ENCODE results near the gene OPA1.

Gene OPA1

DNA sequence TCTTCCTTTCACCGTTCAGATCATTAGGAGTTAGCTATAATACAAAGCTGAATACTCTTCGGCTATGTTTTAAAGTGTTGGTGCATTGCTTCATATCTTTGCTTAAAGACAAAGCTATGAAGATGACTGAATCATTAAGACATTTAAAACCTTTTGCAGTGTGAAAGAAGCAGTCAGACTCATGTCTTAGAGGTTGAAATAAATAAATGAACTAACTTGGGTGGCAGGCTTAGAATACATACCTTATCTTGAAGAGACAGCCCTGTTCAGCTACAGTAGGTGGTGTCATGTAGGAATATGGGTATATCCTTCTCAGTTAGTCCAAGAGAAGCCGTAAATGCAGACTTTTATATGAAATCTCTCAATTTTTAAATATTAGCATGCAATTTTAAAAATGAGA lies 63.4 kb downstream of the OPA1 start:
- no peak for DNase-seq

DNA sequence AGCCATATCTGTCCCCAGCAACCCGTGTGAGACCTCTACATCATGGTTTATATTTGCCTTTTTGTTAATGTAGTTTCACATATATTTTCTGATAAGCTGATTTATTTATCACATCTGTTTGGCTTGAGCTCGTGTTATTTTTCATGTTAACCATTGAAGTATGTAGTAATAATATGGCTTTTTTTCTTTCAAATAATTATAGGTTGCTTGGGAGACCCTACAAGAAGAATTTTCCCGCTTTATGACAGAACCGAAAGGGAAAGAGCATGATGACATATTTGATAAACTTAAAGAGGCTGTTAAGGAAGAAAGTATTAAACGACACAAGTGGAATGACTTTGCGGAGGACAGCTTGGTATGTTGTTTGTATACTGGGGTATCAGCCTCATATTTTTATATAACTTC lies 63.9 kb downstream of the OPA1 start:
- DNase-seq, result no peak

DNA sequence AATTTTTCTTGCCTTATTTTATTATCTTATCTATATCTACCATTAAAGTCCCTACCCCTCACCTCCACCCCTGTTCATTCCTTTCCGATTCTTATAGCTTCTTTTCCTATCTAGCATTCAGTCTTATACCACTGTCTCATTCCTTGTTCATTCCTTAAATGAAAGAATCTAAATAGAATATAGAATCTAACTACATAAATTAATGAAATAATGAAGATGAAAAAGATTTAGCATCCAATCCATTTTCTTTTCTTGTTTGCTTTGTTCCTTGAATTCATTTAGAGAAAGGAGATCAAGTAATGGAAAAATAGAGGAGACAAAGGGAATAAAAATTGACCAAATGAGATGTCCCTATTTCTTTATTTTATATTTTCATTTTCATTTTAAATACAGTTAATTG lies 67.2 kb downstream of the OPA1 start:
- no peak for DNase-seq

DNA sequence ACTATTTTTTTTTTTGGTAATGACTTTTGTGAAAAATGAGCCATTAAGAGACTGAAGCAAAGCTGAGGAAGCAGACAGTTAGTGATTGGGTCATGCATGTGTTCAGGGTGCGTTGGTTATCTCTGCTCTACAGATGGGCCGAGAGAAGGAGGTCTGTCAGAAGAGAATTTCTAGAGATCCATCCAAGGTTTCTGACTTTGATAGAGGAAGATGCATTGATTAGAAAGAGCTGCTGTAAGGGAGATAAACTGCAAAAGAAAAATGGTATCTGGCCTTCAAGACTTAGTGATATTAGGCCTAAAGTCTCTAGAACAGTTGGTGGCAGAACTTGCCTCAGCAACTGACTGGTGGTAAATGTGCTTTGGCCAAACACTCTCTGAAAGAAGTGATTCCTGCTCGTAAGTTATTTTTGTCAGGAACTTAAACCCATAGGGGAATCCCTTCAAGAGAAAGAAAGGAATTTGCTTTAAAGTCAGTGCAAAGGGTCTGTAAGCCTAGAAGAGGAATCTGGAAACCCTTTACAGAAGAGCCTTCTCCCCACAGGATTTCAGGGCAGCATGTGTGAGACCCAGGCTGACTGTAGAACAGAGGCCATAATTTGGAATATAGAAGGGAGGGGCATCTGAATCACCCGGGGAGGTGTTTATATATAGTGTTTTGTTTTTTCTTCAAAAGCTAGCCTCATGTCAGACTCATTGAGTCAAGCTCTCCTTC lies 67.8 kb downstream of the OPA1 start:
- no peak for DNase-seq

DNA sequence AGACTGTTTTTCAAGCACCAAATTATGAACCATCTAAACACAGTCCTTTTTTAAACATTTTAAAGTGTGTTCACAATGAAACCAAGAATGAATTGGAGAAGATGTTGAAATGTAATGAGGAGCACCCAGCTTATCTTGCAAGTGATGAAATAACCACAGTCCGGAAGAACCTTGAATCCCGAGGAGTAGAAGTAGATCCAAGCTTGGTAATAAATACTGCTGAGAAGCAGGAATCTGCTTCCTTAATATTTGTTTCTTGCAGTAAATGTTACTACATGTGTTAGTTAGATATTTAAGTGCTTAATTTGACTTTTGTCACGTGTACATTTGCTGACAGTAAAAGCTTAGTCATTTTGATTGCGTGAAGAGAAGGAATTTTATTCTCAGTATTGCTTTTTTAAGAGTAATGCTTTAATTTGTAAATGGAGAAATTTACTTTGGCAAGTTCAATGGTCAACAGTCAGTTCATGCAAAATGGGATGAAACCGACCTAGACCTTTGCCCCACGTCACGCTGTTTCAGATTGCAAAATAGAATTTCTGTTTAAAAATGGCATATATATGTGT lies 69.8 kb downstream of the OPA1 start:
- DNase-seq, result no peak

DNA sequence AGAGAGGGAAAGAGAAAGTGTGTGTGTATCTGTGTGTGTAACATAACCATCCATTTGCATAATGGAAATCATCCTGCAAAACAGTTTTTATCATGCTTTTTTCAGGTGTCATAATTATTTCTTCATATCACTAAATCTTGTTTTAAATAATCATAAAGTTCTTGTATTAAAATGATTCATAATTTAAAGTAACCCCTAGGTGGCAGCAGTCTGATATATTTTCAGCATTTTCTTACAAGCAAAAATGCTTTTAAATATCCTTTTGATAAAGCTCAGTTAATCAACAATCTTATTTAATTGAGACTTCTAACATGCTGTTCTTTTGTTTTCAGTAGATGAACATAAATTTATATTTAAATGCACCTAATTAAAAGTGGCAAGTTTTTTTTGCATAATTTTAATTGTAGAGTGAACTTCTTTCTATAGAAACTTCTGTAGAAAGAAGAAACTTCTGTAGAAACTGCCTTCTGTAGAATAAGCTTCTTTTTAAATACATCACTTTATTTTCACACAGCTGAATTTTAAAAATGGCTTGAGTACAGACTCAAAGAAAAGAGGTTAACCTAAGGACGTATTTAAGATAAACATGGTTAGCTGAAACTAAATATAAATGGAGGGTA lies 72.5 kb downstream of the OPA1 start:
- peak; percentile 12 for DNase-seq

DNA sequence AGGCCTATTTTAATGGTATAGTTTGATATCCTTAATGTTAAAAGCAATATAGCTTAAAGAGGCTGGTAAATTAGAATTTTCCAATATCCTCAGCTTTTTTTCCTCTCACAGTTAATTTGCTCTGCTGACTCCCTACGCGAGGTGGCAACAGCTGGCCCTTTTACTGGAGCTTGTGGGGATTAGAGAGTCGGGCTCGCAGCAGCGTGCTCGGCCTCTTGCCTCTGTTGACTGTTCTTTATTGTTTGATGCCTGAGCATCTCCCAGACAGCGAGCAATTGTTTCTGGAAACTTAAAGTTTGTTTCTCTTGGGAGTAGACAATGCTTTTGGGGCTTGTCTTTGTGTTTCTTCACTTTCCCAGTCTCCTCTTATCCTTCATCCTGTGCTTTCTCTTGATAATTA lies 80.8 kb downstream of the OPA1 start:
- DNase-seq, result no peak

DNA sequence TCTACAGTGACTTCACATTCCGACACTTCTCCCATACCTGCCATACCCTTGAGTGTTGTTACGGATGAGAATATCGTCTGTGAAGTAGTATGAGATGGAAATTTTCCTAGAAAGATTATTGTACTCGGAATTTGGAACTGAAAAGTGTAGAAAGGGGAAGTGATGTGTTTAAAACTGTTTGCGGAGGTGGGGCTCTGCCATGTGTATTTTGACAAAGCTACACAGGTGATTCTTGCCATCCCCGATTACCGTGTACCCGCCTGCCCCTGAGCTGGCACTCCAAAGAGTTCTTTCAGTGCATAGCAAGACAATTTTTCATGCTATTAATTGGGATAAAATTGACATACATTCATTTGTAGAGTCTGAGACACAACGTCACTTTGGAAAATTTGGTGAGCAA lies 81.7 kb downstream of the OPA1 start:
- no peak for DNase-seq

DNA sequence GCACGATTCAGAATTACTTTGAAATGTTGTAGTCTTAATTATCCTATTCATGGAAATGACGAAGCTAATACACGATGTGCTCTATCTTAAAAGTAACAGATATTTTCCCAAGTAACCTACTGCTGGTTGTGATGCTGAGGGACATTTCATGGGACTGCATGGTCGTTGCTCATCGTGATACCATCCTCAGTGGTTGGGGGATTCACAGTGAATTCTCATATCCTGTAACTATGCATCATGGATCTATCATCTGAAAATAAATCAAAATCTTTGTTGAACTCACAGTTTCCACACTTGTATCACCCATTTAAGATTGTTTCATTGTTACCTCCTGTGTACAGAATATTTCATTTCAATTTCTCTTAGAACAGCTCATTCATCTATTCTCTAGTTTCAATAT lies 84.7 kb downstream of the OPA1 start:
- DNase-seq, result no peak

DNA sequence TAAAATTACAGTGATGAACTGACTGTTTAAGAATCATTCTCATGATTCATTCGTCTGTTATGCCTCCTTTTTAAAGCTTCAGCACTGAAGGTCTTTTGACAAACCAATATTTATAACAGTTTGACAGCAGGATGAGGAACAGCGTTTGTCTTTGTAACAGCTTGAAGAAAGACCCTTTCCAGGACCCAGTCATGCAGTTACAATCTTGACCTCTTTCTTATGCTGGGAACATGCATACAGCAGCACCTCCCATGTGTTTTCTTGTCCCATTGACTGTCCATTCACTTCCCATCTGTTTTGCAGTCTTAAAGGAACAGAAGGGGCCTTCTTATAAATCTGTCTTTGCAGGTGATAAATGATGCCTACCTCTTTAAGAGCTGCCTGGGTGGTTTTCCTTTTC lies 87.2 kb downstream of the OPA1 start:
- no peak for DNase-seq

DNA sequence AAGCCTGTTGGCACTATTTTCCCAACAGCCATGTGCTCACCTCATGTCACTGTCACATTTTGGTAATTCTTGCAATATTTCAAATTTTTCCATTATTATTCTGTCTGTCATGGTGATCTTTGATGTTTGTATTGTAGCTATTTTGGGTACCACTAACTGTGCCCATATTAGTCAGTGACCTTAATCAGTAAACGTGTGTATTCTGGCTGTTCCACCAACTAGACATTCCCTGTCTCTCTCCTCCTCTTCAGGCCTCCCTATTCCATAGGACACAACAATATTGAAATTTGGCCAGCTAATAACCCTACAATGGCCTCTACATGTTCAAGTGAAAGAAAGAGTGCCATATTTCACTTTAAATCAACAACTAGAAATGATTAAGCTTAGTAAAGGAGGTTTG lies 88.6 kb downstream of the OPA1 start:
- DNase-seq, result no peak

DNA sequence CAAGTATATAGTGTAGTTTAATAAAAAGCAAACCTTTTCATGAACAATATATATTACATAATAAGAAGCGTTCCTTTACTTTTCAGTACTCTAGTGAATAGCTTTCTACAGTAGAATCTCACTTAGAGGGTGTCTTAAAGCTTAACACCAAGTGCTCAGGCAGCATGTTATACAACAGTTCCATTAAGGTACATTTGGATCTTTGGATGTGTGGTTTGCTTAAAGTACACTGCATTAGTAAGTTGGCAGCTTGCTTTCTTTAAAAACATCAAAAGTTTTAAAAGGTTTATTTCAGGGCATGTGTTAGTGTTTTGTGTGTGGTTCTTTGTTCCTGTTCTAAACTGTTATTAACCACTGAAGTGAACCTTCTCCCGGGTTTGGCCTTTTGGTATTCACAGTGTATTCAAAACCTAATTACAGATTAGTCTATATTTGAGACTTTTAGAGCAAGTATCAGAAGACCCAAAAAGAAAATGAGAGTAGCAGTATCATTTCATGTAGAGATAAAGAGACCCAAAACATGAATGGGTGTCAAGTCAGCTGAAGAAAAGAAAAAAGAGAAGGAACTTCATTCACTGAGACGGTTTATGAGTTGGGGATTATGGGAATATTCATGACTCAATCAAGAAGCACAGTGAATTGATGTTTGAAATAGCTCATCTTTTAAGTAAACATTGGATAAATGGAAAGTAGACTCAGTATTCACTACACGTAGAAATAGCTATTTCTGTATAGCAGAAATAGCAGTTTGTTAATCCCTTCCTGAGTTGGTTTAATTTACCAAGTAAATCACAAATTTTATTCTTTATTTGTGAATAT lies 93.9 kb downstream of the OPA1 start:
- no peak for DNase-seq

DNA sequence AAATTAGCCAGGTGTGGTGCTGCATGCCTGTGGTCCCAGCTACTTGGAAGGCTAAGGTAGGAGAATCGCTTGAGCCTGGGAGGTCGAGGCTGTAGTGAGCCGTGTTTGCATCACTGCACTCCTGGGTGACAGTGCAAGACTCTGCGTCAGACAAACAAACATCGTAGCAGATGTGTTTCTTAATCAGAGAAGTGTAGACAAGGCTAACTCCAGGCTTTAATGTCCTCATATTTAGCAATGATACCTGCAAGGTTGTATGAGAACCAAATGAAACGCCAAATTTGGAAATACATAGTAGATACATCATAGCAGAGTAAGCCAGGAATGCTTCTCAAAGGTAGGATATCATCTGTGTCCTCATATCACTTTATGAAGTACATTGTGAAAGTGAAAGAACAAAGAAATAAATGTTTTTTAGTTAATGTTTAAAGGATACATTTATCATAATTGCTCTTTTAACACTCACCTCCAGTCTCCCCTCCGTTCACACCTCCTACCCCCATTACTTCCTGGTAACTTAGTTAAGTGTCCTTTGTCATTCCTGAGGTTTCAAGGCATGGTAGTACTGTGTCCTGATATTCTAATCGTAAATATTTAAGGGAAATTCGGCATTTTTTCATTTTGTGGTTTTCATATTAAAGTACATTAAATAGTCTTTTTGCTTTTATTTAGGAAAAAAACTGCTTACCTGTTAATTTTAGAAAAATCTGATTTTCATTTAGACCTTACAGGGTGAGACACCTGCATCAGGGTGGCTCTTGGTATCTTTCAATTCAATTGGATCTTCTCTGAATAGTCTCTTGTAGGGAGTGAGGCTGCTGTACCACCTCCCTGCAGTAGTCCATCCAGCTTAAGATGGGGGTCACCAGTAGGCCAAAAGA lies 96.1 kb downstream of the OPA1 start:
- DNase-seq, result no peak

DNA sequence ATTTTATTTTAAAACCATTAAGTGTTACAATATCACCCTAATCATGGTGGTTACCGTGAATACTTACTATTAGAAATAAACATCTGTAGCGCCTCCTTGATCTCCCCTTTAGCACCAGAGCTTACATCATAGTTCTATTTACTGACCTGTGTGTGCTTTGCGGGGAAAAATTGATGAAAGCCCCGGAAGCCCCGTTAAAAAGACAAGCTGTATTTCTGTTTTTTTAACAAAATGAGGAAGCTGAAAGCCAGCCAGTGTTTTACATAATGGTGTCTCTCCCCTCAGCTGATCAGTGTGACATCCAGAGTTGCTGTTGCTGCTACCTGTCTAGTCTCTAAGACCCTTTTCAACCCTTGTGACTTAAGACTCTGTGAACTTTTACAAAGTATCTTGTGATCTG lies 100.8 kb downstream of the OPA1 start:
- no peak for DNase-seq

DNA sequence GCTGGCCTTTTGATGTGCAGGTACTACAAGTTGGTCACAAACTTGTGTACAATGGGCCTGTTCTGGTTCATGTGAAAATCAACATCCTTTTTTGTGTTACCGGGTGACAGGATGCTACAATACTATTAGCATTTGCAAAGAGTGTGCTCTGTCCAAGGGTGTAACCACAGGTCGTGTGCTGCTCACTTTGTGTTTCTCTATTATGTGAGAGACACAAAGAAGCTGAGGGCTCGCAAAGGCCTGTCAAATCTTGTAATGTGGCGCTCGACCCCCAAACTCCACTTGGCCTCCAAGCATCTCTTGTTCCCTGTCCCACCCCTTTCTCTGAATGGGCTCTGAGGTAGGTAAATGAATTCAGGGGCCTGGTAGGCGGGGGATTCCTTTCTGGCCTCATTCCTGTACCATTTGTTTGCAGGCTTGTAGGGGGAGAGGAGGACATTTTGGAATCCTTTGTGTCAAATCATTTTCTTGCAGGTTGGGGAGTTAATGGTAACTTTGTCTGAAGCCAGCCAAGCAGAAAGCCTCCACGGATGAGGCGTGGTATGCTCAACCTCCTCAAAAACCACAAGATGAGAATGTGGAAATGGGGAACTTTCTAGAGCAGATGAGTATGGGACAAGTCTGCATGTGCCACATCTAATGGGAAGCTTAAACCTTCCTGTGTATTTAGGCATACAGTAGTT lies 109.1 kb downstream of the OPA1 start:
- DNase-seq, result no peak

DNA sequence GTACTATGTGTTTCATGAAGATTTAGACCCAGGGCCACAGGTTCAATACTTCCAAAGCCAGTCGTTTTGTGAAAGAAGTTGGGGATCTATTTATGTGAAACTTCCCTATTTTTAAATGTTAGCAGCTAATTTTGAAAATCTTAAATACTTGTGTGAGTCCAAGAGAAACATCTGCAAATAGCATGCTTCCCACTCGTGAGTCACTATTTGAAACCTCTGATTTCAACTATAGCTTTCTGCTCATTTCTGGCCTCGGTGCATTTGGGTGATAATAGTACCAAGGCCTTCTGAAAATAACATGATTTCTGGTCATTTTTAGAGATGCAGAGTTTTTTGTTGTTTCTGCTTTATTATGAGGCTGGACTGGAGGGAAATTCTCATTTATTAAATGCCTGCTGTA lies 110.0 kb downstream of the OPA1 start:
- no peak for DNase-seq

DNA sequence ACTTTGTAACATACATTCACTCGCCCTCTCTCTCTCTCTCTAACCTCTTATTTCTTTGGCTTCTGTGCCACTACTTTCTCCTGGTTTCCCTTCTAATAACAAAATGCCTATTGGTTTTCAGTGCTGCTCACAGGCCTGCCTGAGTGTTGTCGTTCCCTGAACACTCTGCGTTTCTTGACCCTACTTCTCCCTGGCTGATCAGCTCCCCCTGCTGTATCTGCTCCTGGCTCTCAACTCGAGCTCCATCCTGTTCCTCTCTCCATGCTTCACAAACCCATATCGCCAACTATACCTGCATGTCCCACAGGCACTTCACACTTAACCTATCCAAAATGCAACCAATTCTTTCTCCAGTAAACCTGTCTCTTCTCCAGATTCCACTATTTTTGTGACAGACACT lies 111.4 kb downstream of the OPA1 start:
- DNase-seq, result no peak

DNA sequence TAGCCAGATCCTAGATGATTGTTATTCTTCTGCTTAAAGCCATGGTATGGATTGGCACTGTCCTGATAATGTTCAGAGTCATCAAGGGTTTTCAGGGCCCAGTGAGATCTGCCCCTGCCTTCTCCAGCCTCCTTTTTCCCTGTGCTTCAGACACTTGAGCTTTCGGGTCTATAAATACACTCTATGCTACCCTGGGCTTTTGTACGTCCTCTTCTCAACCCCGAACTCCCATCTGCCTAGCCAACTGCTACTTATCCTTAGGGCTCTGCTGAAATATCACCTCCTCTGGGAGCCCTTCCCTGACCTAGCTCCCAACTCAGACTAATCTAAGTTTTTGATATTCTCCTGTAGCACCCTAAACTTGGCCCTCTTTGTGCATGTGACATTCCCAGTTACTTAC lies 115.3 kb downstream of the OPA1 start:
- no peak for DNase-seq

DNA sequence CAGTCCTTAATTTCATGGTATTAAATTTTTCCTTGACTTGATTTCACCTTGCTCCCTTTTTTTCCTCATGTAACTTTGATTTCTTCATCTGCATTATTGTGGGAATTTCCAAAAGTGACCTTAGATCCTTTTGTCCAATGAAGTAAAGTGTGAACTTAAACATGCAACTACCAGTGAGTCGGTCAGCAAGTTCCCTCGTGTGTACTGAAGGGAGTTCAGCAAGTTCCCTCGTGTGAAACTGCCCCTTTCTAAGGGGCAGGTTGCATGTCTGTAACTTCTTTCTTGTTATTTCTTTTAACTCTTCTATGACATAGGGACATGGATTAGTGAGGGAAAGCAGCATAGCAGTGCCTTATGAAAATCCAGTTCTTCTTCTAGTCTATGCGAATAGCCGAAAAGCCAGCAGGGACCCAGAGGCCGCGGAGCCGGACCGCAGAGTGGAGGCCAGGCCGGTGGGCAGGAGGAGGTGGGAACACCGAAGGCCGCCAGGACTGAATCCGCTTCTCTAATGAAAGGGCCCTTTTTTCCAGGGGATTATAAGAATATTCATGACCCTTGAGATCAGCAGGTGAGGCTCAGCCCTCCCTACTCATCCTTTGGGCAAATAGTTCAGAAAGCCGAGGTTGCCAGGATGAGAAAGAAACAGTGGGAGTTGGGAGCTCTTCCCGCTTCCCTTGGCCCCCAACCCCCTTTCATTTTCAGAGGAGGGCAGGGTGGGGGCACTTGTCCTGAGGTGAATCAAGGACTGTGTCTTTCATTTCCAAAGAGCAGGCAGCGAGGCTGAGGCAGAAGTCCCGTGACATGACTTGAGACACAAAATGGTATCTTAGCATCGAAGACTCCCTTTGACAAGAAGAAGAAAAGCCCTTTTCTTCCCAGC lies 117.5 kb downstream of the OPA1 start:
- no peak for DNase-seq

DNA sequence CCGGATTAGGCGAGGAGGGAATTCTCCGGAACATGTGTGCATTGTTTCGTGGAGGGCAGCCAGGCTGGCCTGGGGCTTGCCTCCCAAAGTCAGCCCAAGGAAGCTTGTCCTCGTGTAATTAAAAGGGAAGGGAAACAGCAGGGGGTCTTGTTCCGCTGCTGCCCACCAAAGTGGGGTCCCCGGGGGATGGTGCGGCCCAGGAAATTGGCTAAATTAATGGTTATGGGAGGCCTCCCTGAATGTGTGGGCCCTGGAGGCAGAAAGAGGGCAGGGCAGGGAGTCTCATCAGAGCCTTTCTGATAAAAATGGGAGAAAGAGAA lies 118.1 kb downstream of the OPA1 start:
- no peak for DNase-seq

DNA sequence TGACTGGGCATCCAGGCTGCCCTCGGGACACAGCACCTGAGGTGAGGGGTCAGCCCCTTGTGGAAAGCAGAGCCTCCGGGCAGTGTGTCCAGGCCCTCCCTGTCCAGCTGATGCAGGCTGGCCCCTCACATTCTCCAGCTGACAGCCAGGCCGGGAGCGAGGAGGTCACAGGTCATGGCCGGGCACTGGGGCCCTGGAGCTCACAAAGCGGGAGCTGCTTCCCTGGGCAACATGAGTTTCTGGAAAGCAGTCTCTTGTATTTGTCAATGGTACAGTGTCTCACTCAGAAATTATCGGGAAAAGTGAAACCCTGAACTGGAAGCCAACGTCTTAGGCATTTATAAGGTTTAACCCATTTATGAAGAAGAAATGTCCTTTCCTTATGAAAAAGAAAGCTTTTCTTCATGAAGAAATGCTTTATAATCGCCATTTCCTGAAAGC lies 118.5 kb downstream of the OPA1 start:
- DNase-seq, result no peak
